SJCRH30 (cell line): ENCODE results near the gene CECR2. TPM values are rescaled to one million over a fixed set of nuclear protein-coding genes. Genes with fewer than 3 reads are reported as not detected.

ENCODE experiments used
- DNase-seq, 2 experiments: peaks; one replicate each; pipeline ENCODE4 v3.0.0-alpha.2; 2015 to 2020
- H3K27ac ChIP-seq: fragments of 250-450 bp; sonication (Bioruptor Pico); 2 replicates; pipeline ENCODE4 v1.5.1; 2020; ENCODE audit warnings: mild to moderate bottlenecking, moderate library complexity
- H3K27me3 ChIP-seq: fragments of 250-450 bp; sonication (Bioruptor Pico); 2 replicates; pipeline ENCODE4 v1.5.1; 2020; ENCODE audit warnings: mild to moderate bottlenecking, moderate library complexity
- H3K36me3 ChIP-seq: fragments of 250-450 bp; sonication (Bioruptor Pico); 2 replicates; pipeline ENCODE4 v1.5.1; 2020; ENCODE audit warnings: mild to moderate bottlenecking, moderate library complexity
- H3K4me1 ChIP-seq: fragments of 250-450 bp; sonication (Bioruptor Pico); 2 replicates; pipeline ENCODE4 v1.5.1; 2020; ENCODE audit warnings: mild to moderate bottlenecking, moderate library complexity
- H3K4me3 ChIP-seq: fragments of 250-450 bp; sonication (Bioruptor Pico); 2 replicates; pipeline ENCODE4 v1.5.1; 2020; ENCODE audit warnings: mild to moderate bottlenecking, moderate library complexity
- H3K9me3 ChIP-seq: fragments of 250-450 bp; sonication (Bioruptor Pico); replicated peaks from 2 replicates; pipeline ENCODE4 v1.5.1; 2020; ENCODE audit warnings: mild to moderate bottlenecking, moderate library complexity
- total RNA-seq: library from RNA; depleted of rRNA; stranded (reverse); fragments of >200 nt; shearing (Covaris generic); gene quantifications from 2 replicates; pipeline ENCODE4 v1.2.3, GENCODE V29; 2014

Gene CECR2
- total RNA-seq, 1 experiment from 2014 or later, result 19.1 TPM

GRCh38 chr22:17436981-17437412 is 67.7 kb downstream of the CECR2 start:
- no peaks in the 10 kb centered on the region for H3K27me3 ChIP-seq
- H3K9me3 ChIP-seq, result no peaks in the 10 kb centered on the region
- H3K4me1 ChIP-seq, result peaks cover 11% of the 10 kb centered on the region; the same call in 1 of the 2 replicates
- H3K27ac ChIP-seq, result no peak overlapping the region
- H3K36me3 ChIP-seq, result no peaks in the 10 kb centered on the region
- peak; percentile 10 to 46 for DNase-seq
- H3K4me3 ChIP-seq, result peak overlapping the region; percentile 30

DNA sequence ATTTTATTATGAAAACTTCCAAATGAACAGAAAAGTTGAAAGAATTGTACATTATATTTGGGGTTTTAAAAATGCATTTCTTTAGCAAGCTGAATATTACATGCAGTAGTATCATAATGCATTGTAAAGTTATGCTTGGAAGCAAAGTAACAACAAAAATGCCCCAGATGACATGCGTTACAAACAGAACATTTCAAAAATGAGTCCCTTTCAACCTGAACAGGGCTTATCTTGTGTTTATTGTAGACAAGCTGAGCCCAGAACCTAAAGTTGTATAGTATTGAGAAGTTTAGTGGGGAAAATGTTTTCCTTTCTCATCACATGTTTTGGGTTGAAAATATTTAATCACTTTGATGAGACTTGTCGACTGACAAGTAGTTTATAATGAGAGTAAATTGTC is 68.8 kb downstream of the CECR2 start:
- Histone ChIP-seq H3K9me3 (no peaks in the 10 kb centered on the region), H3K4me1 (peaks cover 11% of the 10 kb centered on the region; the same call in 1 of the 2 replicates), H3K27me3 (no peaks in the 10 kb centered on the region), H3K4me3 (no peak overlapping the region), H3K36me3 (no peaks in the 10 kb centered on the region), H3K27ac (no peak overlapping the region)
- DNase-seq, result no peak

DNA sequence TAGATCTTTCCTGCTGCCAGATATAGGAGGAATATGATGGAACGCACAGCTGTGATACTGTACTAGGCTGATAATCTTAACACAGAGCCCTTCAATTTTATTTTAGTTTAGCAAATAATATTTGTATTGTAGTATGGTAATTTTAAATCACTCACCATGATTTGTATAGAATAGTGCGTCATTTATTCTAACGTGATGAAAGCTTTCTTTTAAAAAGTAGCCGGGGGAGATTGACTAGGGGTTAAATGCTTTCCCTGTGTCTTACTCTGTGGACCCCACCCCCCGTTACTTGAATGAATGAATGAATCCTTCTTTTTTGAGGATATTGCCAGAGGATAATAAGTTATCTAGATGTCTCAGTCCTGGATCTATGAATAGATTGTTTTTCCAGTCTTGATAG is 72.1 kb downstream of the CECR2 start:
- H3K9me3 ChIP-seq, result no peaks in the 10 kb centered on the region; the same call in 1 of the 2 replicates
- no peak for DNase-seq
- no peak overlapping the region for H3K4me3 ChIP-seq
- H3K27me3 ChIP-seq, result no peaks in the 10 kb centered on the region
- H3K36me3 ChIP-seq, result no peaks in the 10 kb centered on the region
- H3K27ac ChIP-seq, result no peak overlapping the region
- peaks cover 11% of the 10 kb centered on the region; the same call in 1 of the 2 replicates for H3K4me1 ChIP-seq

- DNase-seq, result no peak
- H3K9me3 ChIP-seq, result no peaks in the 10 kb centered on the region; the same call in 1 of the 2 replicates
- no peak overlapping the region for H3K27ac ChIP-seq
- H3K36me3 ChIP-seq, result no peaks in the 10 kb centered on the region
- no peaks in the 10 kb centered on the region for H3K4me1 ChIP-seq
- H3K27me3 ChIP-seq, result no peaks in the 10 kb centered on the region
- no peak overlapping the region for H3K4me3 ChIP-seq
These were observed 74.3 kb downstream of the CECR2 start for GRCh38 chr22:17443405-17444203.

DNA sequence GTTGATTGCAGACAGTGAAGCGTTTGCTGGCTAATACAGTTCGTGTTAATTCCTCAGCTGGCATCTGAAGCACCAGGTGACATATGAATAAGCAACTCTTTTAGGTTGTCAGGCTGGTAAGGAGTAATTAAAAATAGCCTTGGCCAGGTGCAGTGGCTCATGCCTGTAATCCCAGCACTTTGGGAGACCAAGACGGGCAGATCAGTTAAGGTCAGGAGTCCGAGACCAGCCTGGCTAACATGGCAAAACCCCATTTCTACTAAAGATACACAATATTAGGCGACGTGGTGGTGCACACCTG is 74.9 kb downstream of the CECR2 start:
- H3K4me3 ChIP-seq, result no peak overlapping the region
- H3K4me1 ChIP-seq, result no peaks in the 10 kb centered on the region
- no peak overlapping the region for H3K27ac ChIP-seq
- H3K9me3 ChIP-seq, result no peaks in the 10 kb centered on the region; the same call in 1 of the 2 replicates
- H3K36me3 ChIP-seq, result no peaks in the 10 kb centered on the region
- no peaks in the 10 kb centered on the region for H3K27me3 ChIP-seq
- no peak for DNase-seq

DNA sequence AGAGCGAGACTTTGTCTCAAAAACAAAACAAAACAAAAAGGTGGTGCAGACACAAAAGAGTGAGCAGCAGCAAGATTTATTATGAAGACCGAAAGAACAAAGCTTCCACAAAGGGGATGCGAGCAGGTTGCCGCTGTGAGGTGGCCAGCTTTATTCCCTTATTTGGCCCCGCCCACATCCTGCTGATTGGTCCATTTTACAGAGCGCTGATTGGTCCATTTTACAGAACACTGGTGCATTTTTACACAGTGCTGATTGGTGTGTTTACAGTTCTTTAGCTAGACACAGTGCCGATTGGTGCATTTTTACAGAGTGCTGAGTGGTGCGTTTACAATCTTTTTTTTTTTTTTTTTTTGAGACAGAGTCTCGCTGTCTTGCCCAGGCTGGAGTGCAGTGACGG is 77.4 kb downstream of the CECR2 start:
- Histone ChIP-seq H3K27me3 (no peaks in the 10 kb centered on the region), H3K36me3 (no peaks in the 10 kb centered on the region), H3K27ac (no peak overlapping the region), H3K4me1 (no peaks in the 10 kb centered on the region), H3K9me3 (no peaks in the 10 kb centered on the region; the same call in 1 of the 2 replicates), H3K4me3 (no peak overlapping the region)
- no peak for DNase-seq

GRCh38 chr22:17451316-17451715 is 82.1 kb downstream of the CECR2 start:
- Histone ChIP-seq H3K27ac (no peak overlapping the region), H3K4me3 (no peak overlapping the region), H3K4me1 (no peaks in the 10 kb centered on the region), H3K27me3 (no peaks in the 10 kb centered on the region), H3K9me3 (peaks cover 7% of the 10 kb centered on the region; the same call in 1 of the 2 replicates), H3K36me3 (no peaks in the 10 kb centered on the region)
- DNase-seq, result no peak

- Histone ChIP-seq H3K9me3 (no peaks in the 10 kb centered on the region), H3K4me1 (no peaks in the 10 kb centered on the region), H3K27ac (no peak overlapping the region), H3K27me3 (no peaks in the 10 kb centered on the region), H3K36me3 (no peaks in the 10 kb centered on the region), H3K4me3 (no peak overlapping the region)
- DNase-seq, result no peak
These were observed 91.6 kb downstream of the CECR2 start for GRCh38 chr22:17460895-17461294.

DNA sequence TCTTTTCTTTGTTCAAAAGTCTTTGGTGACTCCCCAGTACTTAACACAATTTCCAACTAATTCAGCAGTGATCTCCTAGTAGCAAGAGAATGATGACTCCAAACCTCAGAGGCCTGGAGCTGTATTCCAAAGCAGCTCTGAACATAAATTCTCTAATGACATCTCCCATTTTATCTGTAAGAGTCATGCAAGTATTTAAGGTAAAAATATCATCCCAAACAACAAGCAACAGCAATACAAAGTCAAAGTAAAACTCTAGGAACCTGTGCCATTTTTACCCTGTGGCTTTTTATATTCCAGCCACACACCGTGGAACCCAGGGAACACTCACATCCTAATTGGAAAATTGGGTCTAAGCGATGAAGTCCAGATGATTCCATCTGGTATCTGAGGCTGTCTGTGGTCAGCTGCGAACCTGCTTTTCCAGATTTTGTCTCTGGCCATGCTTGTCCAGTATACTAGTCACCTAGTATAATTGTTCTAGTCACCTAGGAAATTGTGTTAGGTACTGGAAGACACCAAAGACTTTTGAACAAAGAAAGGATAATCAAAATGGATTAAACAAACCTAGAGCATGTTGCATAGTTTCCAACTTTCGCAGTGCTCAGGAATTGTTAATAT is 101.7 kb downstream of the CECR2 start:
- H3K9me3 ChIP-seq, result no peaks in the 10 kb centered on the region
- no peak overlapping the region for H3K4me3 ChIP-seq
- no peaks in the 10 kb centered on the region for H3K36me3 ChIP-seq
- DNase-seq, result no peak
- H3K4me1 ChIP-seq, result peaks cover 14% of the 10 kb centered on the region
- no peak overlapping the region; the same call in 1 of the 2 replicates for H3K27ac ChIP-seq
- H3K27me3 ChIP-seq, result no peaks in the 10 kb centered on the region

DNA sequence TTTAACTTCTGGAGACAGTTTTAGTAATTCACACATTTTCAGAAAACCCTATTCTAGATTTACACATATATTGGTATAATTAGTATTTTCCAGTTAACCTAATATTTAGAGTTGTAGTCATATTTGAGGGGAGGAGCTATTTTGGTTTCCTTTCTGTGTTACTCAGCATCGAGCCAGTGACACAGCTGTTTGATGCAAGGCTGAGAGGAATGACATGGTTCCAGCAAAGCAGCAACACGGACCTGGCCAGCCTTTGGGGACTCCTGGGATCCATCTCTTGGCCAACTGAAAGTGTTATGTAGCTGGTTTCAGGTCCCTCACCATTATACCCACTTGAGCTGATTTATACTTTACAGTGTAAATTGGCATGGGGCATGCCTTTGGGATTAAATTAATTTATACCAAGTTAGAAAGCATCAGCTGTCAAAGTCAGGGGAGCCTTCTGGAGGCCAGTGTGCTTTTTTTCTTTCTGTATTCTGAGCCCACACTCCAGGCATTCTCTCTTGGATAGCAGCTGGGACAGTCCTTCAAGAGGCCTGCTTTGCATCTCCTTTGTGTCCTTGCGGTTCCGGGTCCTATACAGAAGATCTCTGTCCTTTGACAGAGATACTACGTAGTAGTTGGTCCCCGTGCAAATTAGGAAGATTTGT is 102.8 kb downstream of the CECR2 start:
- H3K9me3 ChIP-seq, result no peaks in the 10 kb centered on the region
- H3K27ac ChIP-seq, result peak overlapping the region; percentile 92
- DNase-seq, result peak; percentile 81 to 91

GRCh38 chr22:17472932-17473331 is 103.7 kb downstream of the CECR2 start:
- H3K27ac ChIP-seq, result peak overlapping the region; percentile 92

More for the DNA sequence above, 102.8 kb downstream of the CECR2 start:
- Histone ChIP-seq H3K36me3 (no peaks in the 10 kb centered on the region), H3K4me1 (peaks cover 14% of the 10 kb centered on the region), H3K4me3 (peak overlapping the region; percentile 48), H3K27me3 (no peaks in the 10 kb centered on the region)

DNA sequence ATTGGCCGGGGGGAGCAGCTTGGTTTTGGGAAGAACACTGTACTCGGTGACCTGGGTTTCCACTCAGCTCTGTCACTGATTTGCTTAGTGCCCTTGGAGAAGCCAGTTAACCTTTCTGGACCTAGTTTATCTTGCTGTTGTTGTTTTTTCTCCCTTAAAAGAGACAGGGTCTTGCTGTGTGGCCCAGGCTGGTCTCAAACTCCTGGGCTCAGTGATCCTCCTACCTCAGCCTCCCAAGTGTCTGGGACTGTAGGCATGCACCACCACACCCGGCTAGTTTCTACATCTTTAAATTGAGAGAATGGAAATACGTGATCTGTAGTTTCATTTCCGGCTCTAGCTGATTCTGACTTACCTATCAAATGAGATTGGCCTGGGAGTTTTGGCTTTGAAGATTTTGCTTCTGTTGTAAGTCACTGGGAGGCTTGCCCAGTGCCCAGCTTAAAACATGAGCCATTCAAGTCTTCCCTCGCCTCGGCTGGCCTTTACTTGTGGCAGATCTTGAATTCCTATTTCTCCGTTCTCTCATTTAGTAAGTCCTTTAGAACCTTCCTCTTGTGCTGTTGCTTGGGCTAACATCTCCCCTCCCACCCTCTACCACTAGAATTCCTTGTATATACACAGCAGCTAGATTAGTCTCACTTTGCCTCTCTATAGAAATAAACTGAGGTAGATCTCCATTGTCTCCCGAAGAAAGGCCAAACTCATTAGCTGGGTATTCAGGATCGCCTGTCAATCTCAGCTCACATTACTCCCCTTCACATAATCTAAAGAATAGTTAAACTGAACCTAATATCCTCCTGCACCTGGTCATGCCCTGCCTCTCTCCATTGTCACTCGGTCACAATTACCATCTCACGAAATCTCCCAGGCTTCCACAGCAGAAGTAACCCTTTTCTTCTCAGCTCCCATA is 106.3 kb downstream of the CECR2 start:
- H3K27me3 ChIP-seq, result no peaks in the 10 kb centered on the region
- no peak overlapping the region for H3K4me3 ChIP-seq
- H3K9me3 ChIP-seq, result no peaks in the 10 kb centered on the region
- no peak overlapping the region for H3K27ac ChIP-seq
- DNase-seq, result no peak
- peaks cover 14% of the 10 kb centered on the region for H3K4me1 ChIP-seq
- peaks cover 3% of the 10 kb centered on the region; the same call in 1 of the 2 replicates for H3K36me3 ChIP-seq

More at GRCh38 chr22:17472932-17473331, 103.7 kb downstream of the CECR2 start:
- Histone ChIP-seq H3K9me3 (no peaks in the 10 kb centered on the region), H3K27me3 (no peaks in the 10 kb centered on the region), H3K36me3 (no peaks in the 10 kb centered on the region), H3K4me1 (peaks cover 14% of the 10 kb centered on the region), H3K4me3 (peak overlapping the region; percentile 48)
- DNase-seq, result peak; percentile 80 to 87

- no peaks in the 10 kb centered on the region for H3K27me3 ChIP-seq
- no peak for DNase-seq
- peaks cover 10% of the 10 kb centered on the region for H3K4me1 ChIP-seq
- no peak overlapping the region for H3K27ac ChIP-seq
- no peaks in the 10 kb centered on the region for H3K9me3 ChIP-seq
- H3K4me3 ChIP-seq, result no peak overlapping the region
- H3K36me3 ChIP-seq, result peaks cover 3% of the 10 kb centered on the region; the same call in 1 of the 2 replicates
These were observed 107.6 kb downstream of the CECR2 start for GRCh38 chr22:17476838-17477237.

GRCh38 chr22:17477391-17477833 is 108.2 kb downstream of the CECR2 start:
- H3K36me3 ChIP-seq, result peaks cover 3% of the 10 kb centered on the region; the same call in 1 of the 2 replicates
- DNase-seq, result no peak
- no peak overlapping the region for H3K4me3 ChIP-seq
- H3K4me1 ChIP-seq, result peaks cover 8% of the 10 kb centered on the region; the same call in 1 of the 2 replicates
- no peaks in the 10 kb centered on the region for H3K9me3 ChIP-seq
- no peak overlapping the region for H3K27ac ChIP-seq
- H3K27me3 ChIP-seq, result no peaks in the 10 kb centered on the region
